ENCODE data around the gene XDH. TPM values are rescaled to one million over a fixed set of nuclear protein-coding genes. Genes with fewer than 3 reads are reported as not detected.

Gene XDH
- total RNA-seq, result 3.9 and 4.6 TPM in 2 replicates

DNA sequence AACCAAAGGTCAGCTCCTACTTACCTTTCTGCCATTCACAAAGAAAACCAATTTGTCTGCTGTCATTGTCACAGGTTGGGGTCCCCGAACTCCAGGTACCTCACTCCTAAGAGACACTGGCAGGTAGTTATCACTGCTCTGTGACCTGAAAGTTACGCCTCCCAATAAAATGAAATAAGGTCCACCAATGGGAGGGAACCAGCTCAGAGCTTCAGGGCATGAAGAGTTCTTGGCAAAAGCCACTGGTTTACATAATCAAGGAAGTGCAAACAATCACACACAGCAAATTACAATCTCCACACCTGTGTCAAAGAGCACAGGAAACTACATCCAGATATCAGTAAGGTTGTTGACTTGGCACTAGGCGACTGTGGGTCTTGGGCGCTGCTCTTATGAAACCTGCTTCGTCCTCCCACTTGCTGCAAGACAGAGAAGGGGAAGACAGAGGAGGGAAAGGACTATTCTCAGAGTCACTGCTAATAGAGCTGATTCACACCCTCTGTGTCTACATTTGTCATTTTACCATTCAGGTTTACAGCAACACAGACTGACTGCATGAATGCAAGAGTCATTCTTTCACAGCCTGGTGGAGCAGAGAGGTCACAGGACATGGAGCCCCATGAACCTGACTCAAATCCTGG, at the start of gene XDH:
TSS of gene XDH (minus strand) at position 142 of the 641 bp plus-strand sequence. CDS start at position 66, 76 bp downstream.

Other genes starting within 250 kb of the XDH start
- gene CAPN14, start 197.2 kb downstream of the XDH start, total RNA-seq, result 2.9 and 4.0 TPM in 2 replicates
- gene EHD3, start 180.6 kb downstream of the XDH start, total RNA-seq, result 3.4 and 4.6 TPM in 2 replicates
- not detected in 2 replicates for gene SRD5A2, start 166.2 kb upstream of the XDH start, total RNA-seq

Measured in airway epithelial cell (primary cell).